HepG2 (cell line): ENCODE data around the gene CDH13. TPM values are rescaled to one million over a fixed set of nuclear protein-coding genes. Genes with fewer than 3 reads are reported as not detected.

Experiments
- ATAC-seq: fragments of 200-7000 bp; cut with Tn5 transposase; 3 replicates; pipeline ENCODE4 v1.9.1; 2020; ENCODE audit warnings: mild to moderate bottlenecking, moderate library complexity
- BruUV-seq: library from RNA; stranded (reverse); fragments of 400-500 nt; replicated peaks from 2 replicates; lab custom pipeline; 2021; lab: Mats Ljungman, UMichigan
- CTCF ChIA-PET: fragments of 300-600 bp; formaldehyde crosslinking; extraction: SDS; loops from one replicate; lab custom pipeline; 2021; ENCODE audit warnings: low total read pairs, inconsistent platforms, low intra/inter-chr PET ratio; lab: Yijun Ruan, JAX
- POLR2A ChIA-PET: fragments of 350-600 bp; sonication (Branson Sonifier 250); formaldehyde crosslinking; loops from one replicate; lab custom pipeline; 2020; ENCODE audit warnings: antibody characterized with exemption, inconsistent platforms; lab: Yijun Ruan, JAX
- DNase-seq: peaks from one replicate; pipeline ENCODE4 v3.0.0-alpha.2; 2015; ENCODE audit warnings: low spot score
- FAIRE-seq: peaks from 3 replicates; lab custom pipeline; 2011; peaks lifted over from hg19 to GRCh38; lab: Jason Lieb, UNC
- H2AFZ ChIP-seq: one replicate; pipeline ENCODE4 v1.6.1; 2011; ENCODE audit warnings: low read length, inconsistent platforms
- H3K27ac ChIP-seq: fragments of 300-600 bp; 3 replicates; pipeline ENCODE4 v1.8.0; 2011; ENCODE audit warnings: mixed run types, mild to moderate bottlenecking, mixed read lengths, low read length, inconsistent platforms; ENCODE audit not compliant: insufficient read depth; ENCODE audit errors: extremely low read length
- H3K27me3 ChIP-seq, 2 experiments: fragments of 200-600 bp in 1 of 2; 2 replicates in 1 of 2; 3 replicates in 1 of 2; pipeline versions ENCODE4 v1.6.0 to v1.8.0; 2011; ENCODE audit warnings: low read length in 2 of 2, mild to moderate bottlenecking in 2 of 2, moderate library complexity in 2 of 2, inconsistent platforms in 1 of 2; ENCODE audit not compliant: insufficient read depth in 2 of 2, control insufficient read depth in 1 of 2
- H3K36me3 ChIP-seq, 2 experiments: fragments of 200-600 bp in 1 of 2; replicated peaks in 1 of 2; 2 replicates in 1 of 2; 3 replicates in 1 of 2; pipeline versions ENCODE4 v1.5.1 to v1.8.0; 2011; ENCODE audit warnings: low read length in 2 of 2, inconsistent platforms in 1 of 2; ENCODE audit not compliant: insufficient read depth in 2 of 2, control insufficient read depth in 1 of 2
- H3K4me1 ChIP-seq: 2 replicates; pipeline ENCODE4 v1.5.1; 2012; ENCODE audit warnings: low read length, inconsistent platforms; ENCODE audit not compliant: insufficient read depth
- H3K4me2 ChIP-seq: 2 replicates; pipeline ENCODE4 v1.6.0; 2011; ENCODE audit warnings: low read depth, low read length, inconsistent platforms
- H3K4me3 ChIP-seq, 3 experiments: fragments of 200-600 bp in 1 of 3; sonication (generic), shearing (Covaris generic) in 1 of 3; replicated peaks in 1 of 3; 2 replicates each; pipeline ENCODE4 v1.5.1; 2011 to 2016; ENCODE audit warnings: low read length in 3 of 3, inconsistent platforms in 2 of 3, low read depth in 2 of 3, mild to moderate bottlenecking in 2 of 3, control low read depth in 1 of 3, mixed read lengths in 1 of 3; ENCODE audit not compliant: insufficient read depth in 1 of 3
- H3K79me2 ChIP-seq: one replicate; pipeline ENCODE4 v1.6.1; 2011; ENCODE audit warnings: low read length, inconsistent platforms; ENCODE audit not compliant: insufficient read depth
- H3K9ac ChIP-seq: 2 replicates; pipeline ENCODE4 v1.6.0; 2011; ENCODE audit warnings: mild to moderate bottlenecking, low read depth, low read length, inconsistent platforms; ENCODE audit not compliant: insufficient read depth
- H3K9me3 ChIP-seq: 2 replicates; pipeline ENCODE4 v1.5.1; 2012; ENCODE audit warnings: mild to moderate bottlenecking, low read length
- H4K20me1 ChIP-seq: 2 replicates; pipeline ENCODE4 v1.6.0; 2011; ENCODE audit warnings: inconsistent platforms, mild to moderate bottlenecking, low read length, moderate library complexity; ENCODE audit not compliant: insufficient read depth
- ATF6 ChIP-seq: sonication (generic); formaldehyde crosslinking; conservative IDR thresholded peaks from 2 replicates; pipeline ENCODE4 v1.4.0; 2020; ENCODE audit warnings: missing genetic modification reagents
- EP300 ChIP-seq, 3 experiments: sonication (generic) in 1 of 3; formaldehyde crosslinking in 1 of 3; IDR thresholded peaks; 2 replicates each; pipeline versions ENCODE4 v1.5.1 to v1.6.1; 2011 to 2020; ENCODE audit warnings: low read depth in 2 of 3, low read length in 2 of 3, borderline replicate concordance in 1 of 3, improper control_type of control experiment in 1 of 3, mild to moderate bottlenecking in 1 of 3, missing genetic modification reagents in 1 of 3, moderate library complexity in 1 of 3
- ETV6 ChIP-seq: sonication (generic); formaldehyde crosslinking; conservative IDR thresholded peaks from 2 replicates; pipeline ENCODE4 v1.4.0; 2020; ENCODE audit warnings: missing genetic modification reagents
- FLYWCH1 ChIP-seq: sonication (generic); formaldehyde crosslinking; IDR thresholded peaks from 2 replicates; pipeline ENCODE4 v1.8.1; 2023; ENCODE audit warnings: mild to moderate bottlenecking, missing genetic modification reagents
- FOXM1 ChIP-seq: sonication (generic); formaldehyde crosslinking; IDR thresholded peaks from 2 replicates; pipeline ENCODE4 v1.5.0; 2020; ENCODE audit warnings: missing genetic modification reagents
- HMG20B ChIP-seq: conservative IDR thresholded peaks from 2 replicates; pipeline ENCODE4 v1.6.1; 2016; ENCODE audit warnings: missing genetic modification reagents, missing compliant biosample characterization
- MAX ChIP-seq: IDR thresholded peaks from 2 replicates; pipeline ENCODE4 v1.6.1; 2012; ENCODE audit warnings: inconsistent platforms
- MEF2D ChIP-seq: sonication (generic); formaldehyde crosslinking; IDR thresholded peaks from 2 replicates; pipeline ENCODE4 v1.5.1; 2020; ENCODE audit warnings: mild to moderate bottlenecking, missing genetic modification reagents
- NBN ChIP-seq: fragments of 450-650 bp; conservative IDR thresholded peaks from 2 replicates; pipeline ENCODE4 v1.6.1; 2017
- ONECUT2 ChIP-seq: sonication (generic); formaldehyde crosslinking; IDR thresholded peaks from 2 replicates; pipeline ENCODE4 v1.4.0; 2020; ENCODE audit warnings: missing genetic modification reagents
- POGK ChIP-seq: sonication (generic); formaldehyde crosslinking; conservative IDR thresholded peaks from 2 replicates; pipeline ENCODE4 v1.8.0; 2022; ENCODE audit warnings: mild to moderate bottlenecking, moderate library complexity, missing genetic modification reagents
- RERE ChIP-seq: IDR thresholded peaks from 2 replicates; pipeline ENCODE4 v1.6.1; 2016; ENCODE audit warnings: low read depth, missing genetic modification reagents, missing compliant biosample characterization
- RFX3 ChIP-seq: IDR thresholded peaks from 2 replicates; pipeline ENCODE4 v1.6.1; 2016; ENCODE audit warnings: missing biosample characterization, missing genetic modification reagents
- ZNF563 ChIP-seq: sonication (generic); formaldehyde crosslinking; IDR thresholded peaks from 2 replicates; pipeline ENCODE4 v1.8.0; 2022; ENCODE audit warnings: mild to moderate bottlenecking, moderate library complexity, missing genetic modification reagents
- ZNF75D ChIP-seq: sonication (generic); formaldehyde crosslinking; IDR thresholded peaks from 2 replicates; pipeline ENCODE4 v1.8.1; 2023; ENCODE audit warnings: missing genetic modification reagents, mild to moderate bottlenecking, borderline replicate concordance
- ZNF841 ChIP-seq: sonication (generic); formaldehyde crosslinking; IDR thresholded peaks from 2 replicates; pipeline ENCODE4 v1.8.1; 2023; ENCODE audit warnings: missing genetic modification reagents, borderline replicate concordance
- ZSCAN21 ChIP-seq: sonication (generic); formaldehyde crosslinking; IDR thresholded peaks from 2 replicates; pipeline ENCODE4 v1.8.0; 2022; ENCODE audit warnings: mild to moderate bottlenecking, missing genetic modification reagents, moderate library complexity, borderline replicate concordance
- in situ Hi-C: cut with HindIII; loops from 2 replicates; pipeline ENCODE4 v1.10.0; 2017; ENCODE audit warnings: low pct_unique_long_range_greater_than_20kb; ENCODE audit not compliant: extremely low pct_ligation_motif_present
- intact Hi-C: fragments of 100-400 bp; cut with micrococcal nuclease; formaldehyde crosslinking; loops from one replicate; pipeline ENCODE4 v1.10.0; 2022; ENCODE audit not compliant: unreplicated experiment
- polyA plus RNA-seq, 8 experiments: library from polyadenylated mRNA; depleted of rRNA in 3 of 8; stranded (reverse) in 7 of 8; unstranded in 1 of 8; fragments of >200 nt; fragmentation: Illumina TruSeq in 4 of 8; extraction: Trizol in 4 of 8; gene quantifications; 2 replicates each; pipeline versions ENCODE4 v1.2.1 to v1.2.3, GENCODE V29; 2011 to 2016; ENCODE audit warnings: low read depth in 4 of 8, missing spikeins in 1 of 8, mixed read lengths in 1 of 8; ENCODE audit not compliant: insufficient read depth in 1 of 8
- total RNA-seq, 5 experiments: library from RNA; depleted of rRNA; stranded (reverse); fragments of >200 nt; fragmentation: Illumina TruSeq; extraction: Trizol; gene quantifications; 2 replicates each; pipeline ENCODE4 v1.2.3, GENCODE V29; 2016; ENCODE audit warnings: low read depth in 1 of 5

CDH13 gene
- total and polyA plus RNA-seq, 2 of the 13 experiments (the other 11 are each of a cell fraction or from before 2014, with no cell fraction given): not detected

- no peak overlapping the region for H2AFZ ChIP-seq
- FAIRE-seq (no peak), ATAC-seq (no peak), DNase-seq (no peak)
- ChIA-PET CTCF (no interaction called here), POLR2A (no interaction called here)
- H4K20me1 ChIP-seq: no peaks in the 10 kb centered on the region
- H3K4me3 ChIP-seq: no peak overlapping the region
- H3K27ac ChIP-seq: no peak overlapping the region
- H3K27me3 ChIP-seq: no peaks in the 10 kb centered on the region; a peak in 1 of 5 replicates
- in situ Hi-C loops: no loop called here
- intact Hi-C loops: no loop called here
- no peaks in the 10 kb centered on the region for H3K36me3 ChIP-seq
- H3K9ac ChIP-seq: no peak overlapping the region
- no peaks in the 10 kb centered on the region for H3K79me2 ChIP-seq
- no TSS peak for BruUV-seq
- H3K4me2 ChIP-seq: no peak overlapping the region
- H3K9me3 ChIP-seq: no peaks in the 10 kb centered on the region
- H3K4me1 ChIP-seq: no peaks in the 10 kb centered on the region
- TF ChIP-seq ZSCAN21 (CRISPR knock-in tag) (no peak), MAX (no peak), ZNF75D (CRISPR knock-in tag) (no peak), FOXM1 (CRISPR knock-in tag) (no peak), HMG20B (CRISPR knock-in tag) (no peak), ETV6 (no peak), POGK (CRISPR knock-in tag) (no peak), FLYWCH1 (CRISPR knock-in tag) (no peak), RFX3 (no peak), EP300 (IDR thresholded peaks at IDR 0.05; ENCODE audit: low read depth in 2 of 2, low read length in 2 of 2) (no peak), EP300 (CRISPR knock-in tag; IDR thresholded peaks at IDR 0.05; ENCODE audit: borderline replicate concordance) (no peak), NBN (no peak), MEF2D (CRISPR knock-in tag) (no peak), ZNF563 (CRISPR knock-in tag) (no peak), ZNF841 (CRISPR knock-in tag) (no peak), ATF6 (CRISPR knock-in tag) (no peak), ONECUT2 (no peak), RERE (no peak)
Measured at GRCh38 chr16:83298541-83298940, 671.8 kb downstream of the CDH13 start.
